GM19043 (cell line): ENCODE measurements around the gene RNF11.

ENCODE experiments used
- ATAC-seq: cut with Tn5 transposase; IDR thresholded peaks from one replicate; pipeline ENCODE4 v1.9.1; 2021; ENCODE audit warnings: low read depth; ENCODE audit not compliant: unreplicated experiment

The RNF11 gene

DNA sequence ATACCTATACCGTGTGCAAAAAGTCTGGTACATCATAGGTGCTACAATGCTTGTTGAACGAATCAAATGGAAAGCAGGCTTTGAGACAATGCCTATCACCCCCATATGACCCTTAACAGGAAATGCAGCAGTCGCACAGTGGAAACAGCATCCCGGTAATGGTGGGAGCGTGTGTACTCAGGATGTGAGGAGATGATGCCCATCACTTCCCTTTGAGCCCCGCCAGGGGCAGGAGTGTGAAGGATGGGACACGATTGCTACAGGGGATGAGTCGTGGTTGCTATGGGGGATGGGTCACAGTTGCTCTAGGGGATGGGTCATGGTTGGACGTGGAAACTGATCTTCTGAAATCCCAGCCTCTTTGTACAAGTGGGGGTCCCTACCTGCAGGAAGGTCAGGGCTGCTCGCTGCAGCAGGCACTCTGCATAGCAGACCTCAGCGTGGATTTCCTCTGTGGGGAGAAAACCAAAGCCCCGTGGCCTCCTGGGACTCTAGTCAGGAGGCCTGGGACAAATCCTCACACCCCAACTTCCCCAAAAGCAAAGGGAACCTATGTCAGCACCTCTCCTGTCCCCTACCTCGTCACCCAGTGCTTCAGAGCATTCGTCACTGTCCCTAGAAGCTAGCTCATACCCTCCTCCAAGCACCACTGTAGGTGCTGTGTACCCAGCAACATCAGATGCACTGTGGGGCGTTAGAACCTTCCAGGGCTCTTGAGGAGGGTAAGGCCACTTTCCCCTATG is 75.0 kb downstream of the RNF11 start:
- no peak for ATAC-seq

- no peak for ATAC-seq
These were observed 75.8 kb downstream of the RNF11 start for GRCh38 chr1:51311826-51312225.

- no peak for ATAC-seq
These were observed 76.6 kb downstream of the RNF11 start for GRCh38 chr1:51312718-51313117.

GRCh38 chr1:51313268-51313852 is 77.3 kb downstream of the RNF11 start:
- no peak for ATAC-seq

- no peak for ATAC-seq
These were observed 78.1 kb downstream of the RNF11 start for GRCh38 chr1:51313961-51314777.

- ATAC-seq = no peak
These were observed 78.9 kb downstream of the RNF11 start for GRCh38 chr1:51314974-51315373.

GRCh38 chr1:51316113-51316845 is 80.2 kb downstream of the RNF11 start:
- ATAC-seq = no peak

GRCh38 chr1:51316846-51317120 is 80.7 kb downstream of the RNF11 start:
- no peak for ATAC-seq

DNA sequence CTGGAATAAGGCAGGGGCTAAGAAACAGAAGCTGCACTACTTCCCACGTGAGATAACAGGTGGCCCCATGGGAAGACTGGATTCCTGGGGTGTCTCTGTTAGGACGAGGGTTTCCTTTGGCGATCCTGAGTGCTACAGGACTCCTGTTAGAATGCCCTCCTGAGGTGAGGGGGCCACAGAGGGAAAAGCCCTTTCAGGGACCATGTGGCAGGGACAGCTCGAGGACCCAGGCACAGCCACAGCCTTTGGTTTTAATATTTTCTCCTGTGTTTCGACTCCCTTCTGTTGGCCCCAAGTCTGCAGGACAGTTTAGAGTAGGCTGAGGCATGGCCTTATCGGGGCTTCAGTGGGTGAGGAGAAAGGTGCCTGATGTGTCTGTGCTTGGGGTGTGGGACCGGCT is 81.7 kb downstream of the RNF11 start:
- no peak for ATAC-seq

DNA sequence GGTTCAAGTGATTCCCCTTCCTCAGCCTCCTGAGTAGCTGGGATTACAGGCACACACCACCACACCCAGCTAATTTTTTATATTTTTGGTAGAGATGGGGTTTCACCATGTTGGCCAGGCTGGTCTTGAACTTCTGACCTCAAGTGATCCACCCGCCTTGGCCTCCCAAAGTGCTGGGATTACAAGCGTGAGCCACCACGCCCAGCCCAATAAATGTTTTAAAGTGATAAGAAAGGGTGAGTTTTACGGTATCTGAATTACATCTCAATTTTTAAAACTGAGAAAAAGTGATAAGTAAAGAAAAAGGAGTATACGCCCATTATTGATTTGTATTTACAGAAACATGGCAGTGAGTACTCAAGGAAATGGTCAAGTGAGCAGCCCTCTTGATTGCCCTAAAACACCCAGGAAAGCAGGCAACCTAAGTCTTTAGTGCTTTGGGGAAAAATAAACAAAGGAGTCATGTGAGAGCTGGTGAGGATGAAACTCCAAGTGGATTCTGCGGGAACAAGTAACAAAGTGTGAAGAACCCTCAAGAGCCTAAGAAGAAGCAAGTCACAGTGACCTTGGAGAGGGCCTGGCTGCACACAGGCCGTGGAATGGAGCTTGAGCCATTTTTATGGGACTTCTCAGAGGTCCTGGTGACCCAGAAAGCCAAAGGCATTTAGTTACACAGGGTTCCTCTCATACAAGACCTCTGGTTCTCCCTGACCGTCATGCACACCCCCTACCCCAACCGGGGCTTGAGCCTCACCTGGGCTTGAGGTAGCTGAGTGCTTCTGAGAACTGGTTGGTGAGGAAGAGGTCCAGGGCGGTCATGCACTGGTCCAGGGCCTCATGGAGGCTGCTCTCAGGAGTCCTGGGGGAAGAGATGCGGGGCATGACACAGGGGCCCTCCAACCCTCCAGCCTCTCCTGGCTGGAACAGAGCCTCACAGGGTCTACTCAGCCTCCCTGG is 85.2 kb downstream of the RNF11 start:
- no peak for ATAC-seq

- ATAC-seq = no peak
These were observed 85.8 kb downstream of the RNF11 start for GRCh38 chr1:51321924-51322280.

- no peak for ATAC-seq
These were observed 86.5 kb downstream of the RNF11 start for GRCh38 chr1:51322417-51323101.
